Activated CD8-positive, alpha-beta memory T cell treated with anti-CD3 and anti-CD28 coated beads, Interleukin-2, amount 50 U/mL, for 48 hours (primary cell): ENCODE data around the gene FUT7.

Source experiments
- DNase-seq: peaks from one replicate; pipeline ENCODE4 v3.0.0-alpha.2; 2020

FUT7 gene

DNA sequence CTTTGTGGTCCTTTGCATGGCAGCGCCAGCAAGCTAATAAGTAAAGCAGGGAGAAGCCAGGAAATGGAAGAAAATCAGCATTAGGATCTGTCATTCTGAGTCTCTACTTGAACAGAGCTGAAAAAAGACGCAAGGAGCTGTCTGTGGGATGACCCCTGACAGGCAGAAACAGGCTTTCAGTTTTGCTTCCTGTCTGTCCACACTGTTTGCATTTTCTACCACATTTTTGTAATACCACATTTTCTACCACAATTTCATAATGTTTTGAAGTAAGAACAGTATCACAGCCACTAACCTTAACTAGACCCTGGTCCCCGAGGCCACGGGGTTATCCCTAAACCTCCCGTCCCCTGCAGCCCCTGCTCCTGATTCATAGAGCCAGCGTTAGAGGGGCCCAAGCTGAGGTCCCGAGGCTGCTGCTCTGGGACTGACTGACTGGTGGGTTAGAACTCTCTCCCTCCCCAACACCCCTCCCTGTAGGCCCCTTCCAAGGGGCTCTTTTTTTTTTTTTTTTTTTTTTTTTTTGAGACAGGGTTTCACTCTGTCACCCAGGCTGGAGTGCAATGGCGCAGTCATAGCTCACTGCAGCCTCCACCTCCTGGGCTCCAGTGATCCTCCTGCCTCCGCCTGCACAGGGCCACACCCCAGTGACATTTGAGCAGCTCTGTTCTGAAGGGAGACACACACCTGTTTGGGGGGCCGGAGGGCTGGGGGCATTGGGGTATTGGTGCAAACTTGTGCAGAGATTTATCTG is 31.5 kb downstream of the FUT7 start:
- peak; percentile 76 for DNase-seq

DNA sequence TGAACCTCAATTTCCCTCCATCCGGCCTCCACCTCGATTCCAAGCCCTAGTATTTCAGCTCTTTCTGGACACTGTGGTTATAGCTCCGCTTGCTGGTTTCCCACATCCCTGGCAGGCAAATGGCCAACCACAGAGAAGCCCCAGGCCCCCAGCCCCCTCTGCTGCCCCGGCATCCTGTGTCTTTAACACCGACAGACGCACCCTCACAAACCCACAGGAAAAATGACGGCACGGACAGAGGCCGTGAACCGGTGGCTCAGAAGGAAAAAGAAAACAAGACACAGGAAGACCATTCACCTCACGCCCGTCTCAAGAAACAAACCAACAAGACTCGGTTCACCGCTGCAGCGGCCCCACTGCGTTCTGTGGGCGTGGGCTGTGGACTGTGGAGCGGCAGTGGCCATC is 34.1 kb downstream of the FUT7 start:
- DNase-seq, result no peak

DNA sequence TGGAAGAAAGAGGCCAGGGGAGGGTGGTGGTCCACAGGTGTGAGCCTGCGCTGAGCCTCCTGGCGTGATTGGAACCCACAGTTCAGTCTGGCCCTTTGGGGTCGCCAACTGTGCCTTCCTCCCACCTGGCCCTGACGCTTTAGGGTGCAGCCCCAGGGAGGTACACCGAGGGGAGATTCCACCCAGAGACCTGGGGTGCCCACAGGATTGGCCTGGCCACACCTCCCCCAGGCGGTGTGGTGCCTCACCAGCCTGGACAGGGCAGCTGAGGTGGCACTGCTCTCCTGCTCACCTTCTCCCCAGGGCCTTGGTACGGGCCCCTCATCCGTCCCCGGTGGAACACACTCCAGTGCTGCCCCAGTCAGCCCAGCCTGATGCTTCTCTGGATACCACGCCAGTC is 34.5 kb downstream of the FUT7 start:
- DNase-seq, result no peak

DNA sequence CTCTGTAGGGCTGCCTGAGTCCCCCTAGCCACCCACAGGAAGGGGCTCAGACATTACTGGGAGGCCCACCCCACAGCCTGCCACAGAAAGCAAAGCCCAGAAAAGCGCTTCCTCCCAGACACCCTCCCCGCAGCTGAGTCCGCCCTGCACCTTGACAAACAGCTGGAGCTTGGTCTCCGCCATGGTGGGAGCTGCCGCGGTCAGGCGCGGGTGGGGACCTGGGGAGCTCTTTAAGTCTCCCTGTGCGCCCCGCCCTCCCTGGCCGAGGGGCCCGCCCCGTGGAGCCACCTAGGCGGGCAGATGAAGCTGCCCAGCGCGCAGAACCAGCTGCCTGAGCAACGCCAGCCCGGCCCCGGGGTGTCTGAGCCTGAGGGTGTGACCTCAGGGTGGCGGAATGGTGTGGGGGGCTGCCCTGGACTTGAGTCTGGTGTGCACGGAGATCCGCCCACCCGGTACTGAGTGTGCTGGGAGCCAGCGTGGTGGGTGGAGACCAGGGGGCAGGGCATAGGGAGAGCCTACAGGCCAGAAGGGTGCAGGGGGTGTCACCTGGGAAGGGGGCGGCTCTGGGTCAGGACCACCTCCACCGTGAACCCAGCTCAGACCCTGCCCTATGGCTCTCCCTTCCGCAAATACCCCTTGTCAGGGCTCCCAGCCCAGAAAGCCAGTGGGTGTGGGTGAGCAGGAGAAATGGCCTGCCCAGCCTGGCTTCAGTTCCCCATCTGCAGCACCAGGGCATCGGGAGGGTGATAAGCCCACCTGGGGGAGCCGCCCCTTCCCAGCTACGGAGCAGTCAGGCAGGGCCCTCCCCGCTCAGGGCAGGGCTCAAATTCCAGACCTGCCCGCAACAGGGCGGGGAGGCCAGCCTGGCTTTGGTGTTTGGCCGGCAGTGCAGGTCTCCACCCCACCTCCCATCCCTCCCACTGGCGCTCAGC is 35.3 kb downstream of the FUT7 start, which contains the start of gene CLIC3:
CLIC3 (minus strand) TSS at position 208 of the 932 bp plus-strand sequence; CDS start at position 183, 25 bp downstream.
- peak; percentile 73 for DNase-seq

DNA sequence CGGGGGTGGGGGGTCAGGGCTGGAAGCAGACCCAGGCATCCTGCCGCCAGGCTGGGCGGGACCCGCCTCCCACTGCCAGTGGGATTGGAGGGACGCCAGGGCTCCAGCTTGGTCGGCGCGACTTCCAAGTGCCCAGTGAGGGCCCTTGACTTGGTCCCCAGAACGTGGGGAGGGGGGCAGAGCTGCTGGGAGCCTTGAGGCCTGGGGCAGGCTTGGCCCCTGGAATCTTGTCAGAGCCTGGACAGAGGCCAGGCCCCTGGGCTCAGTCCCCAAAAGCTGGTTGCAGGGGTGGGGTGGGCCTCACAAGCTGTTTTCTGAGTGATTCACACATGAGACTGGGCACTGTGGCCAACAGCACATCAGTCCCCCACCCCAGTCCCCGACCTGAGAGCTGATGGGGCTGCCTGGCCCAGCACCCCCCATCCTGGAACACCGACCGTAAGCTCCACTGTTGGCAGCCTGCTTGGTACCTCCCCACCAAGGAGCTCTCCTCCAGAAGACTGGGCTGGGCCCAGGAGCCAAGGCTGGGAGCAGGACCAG is 36.0 kb downstream of the FUT7 start:
- DNase-seq, result no peak

DNA sequence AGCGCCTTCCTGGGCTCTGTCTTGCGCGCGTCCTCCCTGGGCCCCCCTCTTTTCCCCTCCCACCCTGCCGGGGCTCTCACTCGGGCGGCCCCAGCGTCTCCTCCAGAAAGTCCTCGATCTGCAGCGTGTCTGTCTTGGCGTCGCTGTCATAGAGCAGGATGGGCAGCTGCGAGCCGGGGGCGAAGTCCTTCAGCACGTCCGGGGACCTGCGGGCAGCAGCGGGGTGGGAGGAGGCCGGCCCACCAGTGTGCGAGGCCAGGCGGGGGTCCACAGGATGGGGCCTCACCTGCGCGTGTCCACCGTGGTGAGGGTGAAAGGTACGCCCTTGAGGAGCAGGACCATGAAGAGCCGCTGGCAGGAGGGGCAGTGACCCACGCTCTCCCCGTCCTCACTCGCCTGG is 36.5 kb downstream of the FUT7 start:
- DNase-seq, result no peak

DNA sequence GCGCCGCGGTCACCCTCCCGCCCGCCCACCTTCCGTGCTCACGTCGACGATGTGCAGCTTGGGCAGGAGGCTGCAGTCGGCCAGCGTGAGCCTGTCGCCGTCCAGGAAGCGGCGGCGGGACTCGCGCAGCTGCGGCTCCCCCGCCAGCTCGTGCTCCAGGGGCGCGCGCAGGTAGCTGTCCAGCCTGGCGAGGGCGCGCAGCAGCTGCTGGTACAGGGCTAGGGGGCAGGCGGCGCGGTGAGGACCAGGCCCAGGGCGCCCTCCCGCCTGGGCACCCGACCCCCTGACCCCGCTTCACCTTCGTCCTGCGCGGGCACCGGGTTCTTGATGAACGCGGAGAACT is 37.0 kb downstream of the FUT7 start:
- no peak for DNase-seq

DNA sequence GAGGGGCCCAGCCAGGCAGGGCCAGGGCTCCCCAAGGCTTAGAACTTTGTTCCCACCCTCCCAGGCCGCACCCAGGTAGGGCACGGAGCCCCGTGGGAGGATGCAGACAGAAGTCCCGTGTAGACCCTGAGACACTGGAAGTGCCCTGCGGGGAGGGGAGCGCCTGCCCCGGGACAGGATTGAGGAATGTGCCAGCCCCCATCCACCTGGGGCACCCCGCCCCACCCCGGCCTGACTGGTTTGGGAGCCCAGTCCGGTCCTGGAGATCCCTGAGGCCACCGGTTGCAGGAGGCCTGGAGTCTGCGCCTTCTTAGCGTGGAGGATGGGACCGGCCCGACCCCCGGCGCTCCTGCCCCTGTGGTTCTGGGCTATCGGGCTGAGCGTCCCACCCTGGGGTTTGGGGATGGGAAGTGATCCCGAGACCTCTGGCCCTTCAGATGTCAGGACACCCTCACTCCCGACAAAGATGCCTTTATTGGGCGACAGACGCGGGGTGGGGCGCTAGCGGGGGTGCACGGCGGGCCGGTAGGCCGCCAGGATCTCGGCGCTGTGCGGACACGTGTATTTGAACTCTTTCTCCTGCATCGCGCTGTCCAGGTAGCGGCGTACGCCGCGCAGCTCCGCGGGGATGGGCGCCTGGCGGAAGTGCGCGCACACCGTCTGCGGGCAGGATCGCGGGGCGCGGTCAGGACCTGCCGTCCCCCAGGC is 37.6 kb downstream of the FUT7 start:
- no peak for DNase-seq

DNA sequence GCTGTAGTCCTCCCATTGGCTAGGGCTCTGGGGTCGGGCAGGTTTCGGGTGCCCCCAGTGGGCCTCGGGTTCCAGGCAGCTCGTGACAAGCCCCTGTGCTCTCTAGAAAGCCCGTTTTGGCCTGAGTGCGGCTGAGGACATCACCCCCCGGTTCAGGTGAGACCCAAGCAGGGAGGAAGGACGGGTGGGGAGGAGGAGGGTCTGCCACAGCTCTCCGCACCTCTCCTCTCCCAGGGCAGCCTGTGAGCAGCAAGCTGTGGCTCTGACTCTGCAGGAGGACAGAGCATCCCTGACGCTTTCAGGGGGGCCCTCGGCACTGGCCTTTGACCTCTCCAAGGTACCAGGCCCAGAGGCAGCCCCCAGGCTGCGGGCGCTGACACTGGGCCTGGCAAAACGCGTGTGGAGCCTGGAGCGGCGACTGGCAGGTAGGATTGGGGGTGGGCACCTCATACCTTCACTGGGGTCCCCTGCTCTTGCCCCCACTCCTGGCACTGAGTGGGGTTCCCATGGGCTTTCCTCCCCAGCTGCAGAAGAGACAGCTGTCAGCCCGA is 39.0 kb downstream of the FUT7 start:
- DNase-seq, result no peak

DNA sequence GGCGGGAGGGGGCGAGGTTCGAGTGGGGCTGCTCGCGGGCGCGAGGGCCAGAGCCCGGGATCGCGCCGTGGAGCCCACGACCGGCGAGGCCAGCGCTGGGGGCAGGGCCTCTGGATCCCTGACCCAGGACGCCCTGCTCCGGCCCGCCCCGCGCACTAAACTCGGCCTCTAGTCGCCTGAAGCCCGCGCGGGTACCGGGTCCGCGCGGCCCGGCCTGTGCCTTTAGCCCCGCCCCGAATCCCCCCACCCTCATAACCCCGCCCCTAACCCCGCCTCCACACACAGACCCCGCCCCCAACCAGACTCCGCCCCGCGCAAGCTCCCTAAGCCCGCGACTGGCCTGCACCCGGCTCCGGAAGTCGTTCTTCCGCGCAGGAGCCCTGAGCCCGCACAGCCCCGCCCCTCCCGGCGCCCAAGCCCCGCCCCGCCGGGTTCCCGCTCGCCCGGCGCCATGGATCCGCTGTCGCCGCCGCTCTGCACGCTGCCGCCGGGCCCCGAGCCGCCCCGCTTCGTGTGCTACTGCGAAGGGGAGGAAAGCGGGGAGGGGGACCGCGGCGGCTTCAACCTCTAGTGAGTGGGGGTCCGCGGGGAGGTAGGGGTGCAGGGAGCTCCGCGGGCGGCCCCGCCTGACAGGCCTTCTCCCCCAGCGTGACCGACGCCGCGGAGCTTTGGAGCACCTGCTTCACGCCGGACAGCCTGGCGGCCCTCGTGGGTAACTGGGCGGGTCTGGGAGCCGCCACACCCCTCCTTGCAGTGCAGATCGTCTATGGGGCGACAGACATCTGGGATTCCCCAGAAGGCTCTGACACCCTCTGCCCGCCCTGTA is 39.7 kb downstream of the FUT7 start, which contains the start of gene PAXX:
PAXX (plus strand) TSS at position 430 of the 826 bp plus-strand sequence; CDS start at position 452, 22 bp downstream.
- DNase-seq, result peak; percentile 97

DNA sequence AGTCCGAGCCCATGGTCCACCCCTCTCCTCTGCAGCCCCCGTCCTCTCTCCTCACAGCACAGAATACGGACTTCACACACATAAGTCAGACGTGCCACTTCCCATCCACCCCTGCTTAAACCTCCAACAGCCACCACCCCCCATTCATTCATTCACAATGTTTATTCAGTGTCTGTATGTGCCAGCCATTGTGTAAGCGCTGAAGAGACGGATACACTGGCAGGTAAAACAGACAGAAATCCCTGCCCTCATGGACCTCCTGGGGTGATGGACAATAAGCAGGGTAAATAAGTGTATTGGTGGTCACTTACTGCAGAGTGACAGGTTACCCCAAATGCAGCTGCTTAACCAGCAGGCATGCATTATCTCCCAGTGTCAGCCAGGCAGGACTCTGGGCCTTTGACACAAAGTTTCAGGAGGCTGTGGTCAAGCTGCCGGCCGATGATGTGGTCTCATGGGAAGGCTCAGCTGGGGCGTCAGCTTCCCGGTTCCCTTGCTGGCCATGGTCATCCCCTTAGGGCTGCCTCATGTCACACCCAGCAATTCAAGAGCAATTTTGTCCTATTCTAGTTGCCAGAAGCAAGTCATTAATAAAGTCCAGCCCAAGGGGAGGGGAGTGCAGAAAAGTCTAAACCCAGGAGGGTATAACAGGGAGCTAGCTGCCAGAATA is 41.5 kb downstream of the FUT7 start:
- no peak for DNase-seq

DNA sequence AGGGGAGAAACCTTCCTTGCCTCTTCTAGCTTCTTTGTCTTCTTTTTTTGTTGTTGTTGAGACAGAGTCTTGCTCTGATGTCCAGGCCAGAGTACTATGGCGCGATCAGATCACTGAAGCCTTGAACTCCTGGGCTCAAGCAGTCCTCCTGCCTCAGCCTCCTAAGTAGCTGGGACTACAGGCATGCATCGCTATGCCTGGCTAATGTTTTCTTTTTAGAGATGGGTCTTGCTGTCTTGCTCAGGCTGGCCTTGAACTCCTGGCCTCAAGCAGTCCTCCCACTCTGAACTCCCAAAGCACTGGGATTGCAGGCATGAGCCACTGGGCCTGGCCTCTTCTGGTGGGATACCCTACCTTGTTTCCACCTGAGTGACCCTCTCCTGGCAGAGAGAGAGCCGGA is 43.0 kb downstream of the FUT7 start:
- DNase-seq, result no peak

DNA sequence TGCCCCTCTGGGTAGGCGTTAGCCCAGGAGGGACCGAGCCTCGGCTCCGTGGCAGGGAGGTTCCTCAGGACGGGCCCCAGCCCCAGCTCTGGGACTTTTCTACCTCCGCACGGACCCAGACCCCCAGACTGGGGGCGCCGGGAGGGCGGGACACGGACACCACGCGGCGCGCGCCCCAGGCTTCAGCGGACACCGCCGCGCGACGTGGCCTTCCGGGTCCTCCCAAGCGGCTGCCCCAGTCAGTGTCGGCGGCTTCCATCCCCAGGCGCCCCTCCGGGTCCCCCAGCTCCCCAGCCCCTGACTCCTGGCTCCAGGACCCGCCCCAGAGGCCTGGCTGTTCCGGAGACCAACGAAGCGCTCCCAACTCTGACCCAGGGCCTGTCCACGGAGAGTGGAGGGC is 46.0 kb downstream of the FUT7 start:
- DNase-seq, result no peak

DNA sequence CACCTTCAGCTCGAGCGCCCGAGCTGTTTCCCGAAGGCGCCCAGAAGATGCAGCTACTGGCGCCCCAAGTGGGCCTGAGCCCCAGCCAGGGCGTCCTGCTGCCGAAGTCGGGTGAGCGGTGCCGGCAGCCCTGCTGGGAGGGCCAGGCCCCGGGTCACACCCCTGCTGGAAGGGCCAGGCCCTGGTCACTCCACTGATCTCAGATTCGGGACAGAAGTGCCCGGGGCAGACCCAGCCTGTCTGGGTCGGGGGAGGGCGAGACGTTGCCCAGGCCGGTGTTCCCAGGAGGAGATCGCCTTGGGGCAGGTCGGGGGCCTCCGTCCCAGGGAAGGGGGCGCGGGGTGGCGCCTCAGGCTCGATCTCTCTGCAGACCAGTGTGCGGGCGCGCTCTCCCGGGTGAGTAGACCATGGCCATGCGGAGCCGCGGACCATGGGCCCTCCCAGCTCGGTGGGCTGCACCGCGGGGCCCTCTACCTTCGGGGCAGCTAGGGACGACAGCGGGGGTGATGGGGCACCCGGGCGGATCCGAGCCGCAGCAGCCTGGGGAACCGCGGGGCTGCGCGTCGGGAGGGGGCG is 46.8 kb downstream of the FUT7 start:
- DNase-seq, result no peak

DNA sequence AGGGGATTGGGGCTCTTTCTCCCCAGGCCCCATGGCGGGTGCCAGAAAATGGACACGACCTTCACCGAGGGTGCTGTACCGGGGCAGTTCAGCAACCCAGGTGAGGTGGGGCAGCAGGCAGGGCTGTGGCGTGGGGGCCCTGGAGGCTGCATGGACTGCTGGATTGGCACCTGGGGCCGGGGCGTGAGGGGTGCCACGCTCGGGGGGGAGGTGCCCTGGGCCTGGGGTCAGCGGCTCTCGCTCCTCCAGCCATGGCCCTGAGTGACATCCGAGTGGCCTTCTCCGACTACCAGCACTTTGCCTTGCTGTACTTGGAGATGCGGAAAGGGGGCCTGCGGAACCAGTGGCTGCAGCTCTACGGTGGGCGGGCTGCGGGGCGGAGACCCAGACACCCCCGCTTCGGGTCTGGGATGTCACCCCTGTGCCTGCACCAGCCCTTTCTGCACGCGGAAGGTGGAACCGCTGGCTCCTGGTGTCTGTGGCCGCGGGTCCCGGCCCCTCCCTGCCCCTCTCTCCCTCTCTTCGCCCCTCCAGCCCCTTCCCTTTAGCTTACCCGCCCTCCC is 47.3 kb downstream of the FUT7 start:
- DNase-seq, result no peak

DNA sequence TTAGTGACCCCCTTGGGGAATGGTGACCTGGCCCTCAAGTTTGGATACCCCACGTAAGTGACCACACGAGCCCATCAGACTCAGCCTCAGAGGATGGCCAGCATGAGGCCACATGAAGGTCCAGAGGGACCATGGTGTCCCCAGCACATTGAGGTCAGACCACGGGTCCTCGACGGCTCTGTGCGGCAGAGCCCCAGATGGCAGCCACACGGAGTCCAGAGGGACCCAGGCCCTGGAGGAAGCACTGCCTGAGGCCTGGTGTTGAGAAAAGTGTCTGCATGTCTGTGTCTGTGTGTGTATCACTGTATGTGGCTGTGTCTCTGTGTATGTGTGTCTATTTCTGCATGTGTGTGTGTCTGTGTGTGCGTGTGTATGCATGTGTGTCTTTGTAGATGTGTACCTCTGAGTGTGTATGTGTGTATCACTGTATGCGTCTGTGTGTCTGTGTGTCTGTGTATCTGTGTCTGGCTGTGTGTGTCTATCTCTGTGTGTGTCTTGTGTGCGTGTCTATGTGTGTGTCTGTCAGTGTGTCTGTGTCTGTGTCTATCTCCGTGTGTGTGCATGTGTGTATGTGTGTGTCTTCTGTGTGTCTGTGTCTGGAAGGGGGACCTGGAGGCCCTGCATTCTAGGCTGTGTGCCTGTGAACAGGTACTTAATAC is 48.1 kb downstream of the FUT7 start:
- no peak for DNase-seq

DNA sequence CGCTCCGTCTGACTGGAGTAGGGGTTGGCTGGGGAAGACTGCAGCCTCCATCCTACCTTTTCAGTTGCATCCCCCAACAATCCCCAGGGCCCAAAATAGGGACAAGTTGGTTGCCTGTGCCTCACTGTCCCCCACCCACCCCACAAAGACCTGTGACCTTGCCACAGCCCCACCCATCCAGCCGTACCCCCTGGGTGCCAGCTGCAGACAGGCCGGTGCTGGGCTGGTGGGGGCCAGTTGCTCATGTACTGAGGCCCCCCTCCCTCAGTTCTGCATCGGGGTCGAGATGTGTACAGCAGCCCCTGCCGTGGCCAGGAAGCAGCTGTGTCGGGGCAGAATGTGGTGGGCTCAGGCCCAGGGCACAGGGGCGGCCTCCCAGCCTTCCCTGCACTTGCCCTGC is 48.7 kb downstream of the FUT7 start:
- DNase-seq, result no peak

DNA sequence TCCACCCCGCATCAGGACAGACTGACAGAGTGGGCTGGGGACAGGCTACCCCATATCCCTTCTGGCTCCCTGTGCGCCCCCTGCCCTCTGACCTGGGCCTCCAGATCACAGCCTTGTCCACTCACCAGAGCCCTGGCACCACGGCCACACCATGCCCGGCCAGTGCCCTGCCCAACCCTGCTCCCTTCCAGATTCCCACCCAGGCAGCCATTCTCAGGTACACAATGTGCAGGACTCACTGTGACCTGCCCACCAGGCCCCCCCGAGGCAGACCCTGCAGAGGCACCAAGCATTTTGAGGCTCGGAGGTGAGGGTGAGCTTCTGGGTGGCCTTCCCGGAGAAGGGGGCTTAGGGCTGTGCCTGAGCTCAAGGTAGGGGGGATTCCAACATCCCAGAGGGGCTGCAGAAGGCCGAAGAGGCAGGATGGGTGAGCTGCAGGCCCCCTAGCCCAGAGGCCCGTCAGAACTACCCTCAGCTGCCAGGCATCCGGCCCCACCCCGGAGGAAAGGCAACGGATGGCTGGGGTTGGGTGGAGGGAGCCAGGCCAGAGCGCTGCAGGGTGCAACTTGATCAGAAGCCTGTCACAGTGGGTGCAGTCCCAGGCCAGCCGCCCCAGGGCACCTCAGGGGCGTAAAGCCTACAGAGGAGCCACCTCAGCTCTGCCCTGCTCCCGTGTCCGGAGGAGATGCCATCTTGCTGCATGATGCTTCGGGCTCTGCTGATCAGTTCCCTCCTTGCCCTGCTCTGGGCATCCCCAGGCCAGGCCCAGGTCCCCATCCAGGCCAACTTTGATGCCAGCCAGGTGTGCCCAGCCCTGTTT is 49.4 kb downstream of the FUT7 start, which contains the start of gene LCNL1:
LCNL1 (plus strand) TSS at position 762 of the 820 bp plus-strand sequence. CDS start 594 bp downstream, outside the sequence.
- DNase-seq, result no peak
